ENCODE results near the gene ETNK1.

DNA sequence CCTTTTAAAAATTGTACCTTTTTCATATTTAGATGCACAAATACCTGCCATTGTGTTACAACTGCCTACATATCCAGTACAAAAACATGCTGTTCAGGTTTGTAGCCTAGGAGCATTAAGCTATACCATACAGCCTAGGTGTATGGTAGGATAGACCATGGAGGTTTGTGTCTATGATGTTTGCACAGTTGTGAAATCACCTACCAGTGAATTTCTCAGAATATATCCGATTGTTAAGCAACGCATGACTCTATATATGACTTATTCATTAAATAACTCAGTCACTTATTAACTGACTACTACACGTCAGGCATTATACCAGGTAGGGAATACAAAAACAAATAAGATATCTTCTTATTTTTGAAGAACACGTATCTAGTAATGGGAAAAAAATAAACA, 26.2 kb upstream of the ETNK1 start:
- TF ChIP-seq, protein P1, sequence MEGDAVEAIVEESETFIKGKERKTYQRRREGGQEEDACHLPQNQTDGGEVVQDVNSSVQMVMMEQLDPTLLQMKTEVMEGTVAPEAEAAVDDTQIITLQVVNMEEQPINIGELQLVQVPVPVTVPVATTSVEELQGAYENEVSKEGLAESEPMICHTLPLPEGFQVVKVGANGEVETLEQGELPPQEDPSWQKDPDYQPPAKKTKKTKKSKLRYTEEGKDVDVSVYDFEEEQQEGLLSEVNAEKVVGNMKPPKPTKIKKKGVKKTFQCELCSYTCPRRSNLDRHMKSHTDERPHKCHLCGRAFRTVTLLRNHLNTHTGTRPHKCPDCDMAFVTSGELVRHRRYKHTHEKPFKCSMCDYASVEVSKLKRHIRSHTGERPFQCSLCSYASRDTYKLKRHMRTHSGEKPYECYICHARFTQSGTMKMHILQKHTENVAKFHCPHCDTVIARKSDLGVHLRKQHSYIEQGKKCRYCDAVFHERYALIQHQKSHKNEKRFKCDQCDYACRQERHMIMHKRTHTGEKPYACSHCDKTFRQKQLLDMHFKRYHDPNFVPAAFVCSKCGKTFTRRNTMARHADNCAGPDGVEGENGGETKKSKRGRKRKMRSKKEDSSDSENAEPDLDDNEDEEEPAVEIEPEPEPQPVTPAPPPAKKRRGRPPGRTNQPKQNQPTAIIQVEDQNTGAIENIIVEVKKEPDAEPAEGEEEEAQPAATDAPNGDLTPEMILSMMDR (IDR thresholded peaks at IDR 0.05; ENCODE audit: insufficient read depth, low read length) = no peak
- TF ChIP-seq GABPA (IDR thresholded peaks at IDR 0.05; ENCODE audit: low read depth) (no peak), POLR2AphosphoS5 (IDR thresholded peaks at IDR 0.05; ENCODE audit: low read depth) (no peak)
